PFSK-1 (cell line): ENCODE measurements around the gene ITIH2.

Source experiments
- POLR2AphosphoS5 ChIP-seq: IDR thresholded peaks from 2 replicates; pipeline ENCODE4 v1.6.1; 2012; ENCODE audit warnings: low read depth, mild to moderate bottlenecking, control low read depth, low read length, moderate library complexity
- REST ChIP-seq, 2 experiments: IDR thresholded peaks; 2 replicates each; pipeline versions ENCODE4 v1.6.1 to v1.8.0; 2011 to 2012; ENCODE audit warnings: low read depth in 2 of 2, low read length in 2 of 2, control low read depth in 1 of 2, inconsistent platforms in 1 of 2, mild to moderate bottlenecking in 1 of 2, moderate library complexity in 1 of 2; ENCODE audit not compliant: insufficient read depth in 1 of 2
- SIN3A ChIP-seq: IDR thresholded peaks from 2 replicates; pipeline ENCODE4 v1.6.1; 2012; ENCODE audit warnings: mild to moderate bottlenecking, low read length, moderate library complexity, borderline replicate concordance; ENCODE audit not compliant: insufficient read depth
- TAF1 ChIP-seq: IDR thresholded peaks from 2 replicates; pipeline ENCODE4 v1.6.1; 2012; ENCODE audit warnings: low read length, control low read depth, borderline replicate concordance; ENCODE audit not compliant: insufficient read depth

DNA sequence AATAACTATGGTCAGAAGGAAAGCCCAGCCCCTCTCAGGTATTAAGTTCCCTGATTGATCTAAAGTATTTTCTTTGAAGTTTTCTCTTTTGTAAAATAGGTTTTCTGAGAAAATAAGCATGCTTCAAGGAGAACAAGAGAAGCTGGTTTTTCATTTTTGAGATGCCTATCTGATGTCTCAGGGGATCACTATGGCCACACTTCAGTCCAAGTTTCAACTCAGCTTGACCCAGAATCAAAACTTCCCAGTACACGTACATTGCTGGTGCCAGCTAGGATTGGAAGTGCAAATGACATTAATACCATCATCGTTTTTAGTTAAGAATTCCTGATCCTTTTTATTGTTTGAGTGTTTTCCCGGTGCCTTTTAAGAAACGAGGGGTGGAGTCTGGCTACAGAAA lies 43.6 kb upstream of the ITIH2 start:
- no peak for TF ChIP-seq POLR2AphosphoS5
- TF ChIP-seq TAF1: no peak
- TF ChIP-seq SIN3A: no peak
- no peak for TF ChIP-seq REST (IDR thresholded peaks at IDR 0.05; ENCODE audit: insufficient read depth in 1 of 2, low read depth in 2 of 2, low read length in 2 of 2)
